HG03108 (cell line): ENCODE results near the gene HSPB1.
"Not testable (repeated sequence)": the region's sequence is repeated elsewhere in the genome, so short reads cannot be mapped to it uniquely, and the experiment has no call there.

ENCODE experiments used
- ATAC-seq: cut with Tn5 transposase; IDR thresholded peaks from one replicate; pipeline ENCODE4 v1.9.1; 2021; ENCODE audit warnings: moderate library complexity; ENCODE audit not compliant: unreplicated experiment

HSPB1 gene

GRCh38 chr7:76303202-76304147 is 1.0 kb downstream of the HSPB1 start:
- peak; percentile 33 for ATAC-seq

GRCh38 chr7:76304888-76305375 is 2.5 kb downstream of the HSPB1 start:
- no peak for ATAC-seq

- ATAC-seq = not testable (repeated sequence)
Measured at GRCh38 chr7:76308874-76309273, 6.4 kb downstream of the HSPB1 start.

GRCh38 chr7:76309341-76310101 is 7.0 kb downstream of the HSPB1 start:
- not testable (repeated sequence) for ATAC-seq

- no peak for ATAC-seq
Measured at GRCh38 chr7:76310102-76310957, 7.9 kb downstream of the HSPB1 start.

GRCh38 chr7:76311838-76312237 is 9.4 kb downstream of the HSPB1 start:
- not testable (repeated sequence) for ATAC-seq

- ATAC-seq = peak; percentile 33
Measured at GRCh38 chr7:76314042-76314721, 11.7 kb downstream of the HSPB1 start.

GRCh38 chr7:76314740-76315139 is 12.3 kb downstream of the HSPB1 start:
- ATAC-seq = not testable (repeated sequence)

GRCh38 chr7:76315364-76315763 is 12.9 kb downstream of the HSPB1 start:
- no peak for ATAC-seq

GRCh38 chr7:76316984-76317781 is 14.7 kb downstream of the HSPB1 start:
- no peak for ATAC-seq

GRCh38 chr7:76317782-76318487 is 15.5 kb downstream of the HSPB1 start:
- ATAC-seq = peak; percentile 94

GRCh38 chr7:76318488-76319353 is 16.2 kb downstream of the HSPB1 start:
- ATAC-seq = peak; percentile 37

- no peak for ATAC-seq
Measured at GRCh38 chr7:76325092-76325491, 22.6 kb downstream of the HSPB1 start.

- no peak for ATAC-seq
Measured at GRCh38 chr7:76325811-76326210, 23.3 kb downstream of the HSPB1 start.

GRCh38 chr7:76326646-76327233 is 24.3 kb downstream of the HSPB1 start:
- no peak for ATAC-seq

- no peak for ATAC-seq
Measured at GRCh38 chr7:76327610-76328009, 25.1 kb downstream of the HSPB1 start.

GRCh38 chr7:76328389-76328788 is 25.9 kb downstream of the HSPB1 start:
- ATAC-seq = no peak
